ENCODE results near the gene TSPAN1. TPM values are rescaled to one million over a fixed set of nuclear protein-coding genes. Genes with fewer than 3 reads are reported as not detected.

The TSPAN1 gene
- total RNA-seq, 1 donor, result 0.43 TPM

GRCh38 chr1:46184920-46185658 lies 10.2 kb downstream of the TSPAN1 start:
- DNase-seq (ENCODE audit: low read depth), result no peak
- no peak for TF ChIP-seq CTCF (IDR thresholded peaks at IDR 0.05; ENCODE audit: insufficient read depth, low read depth, low read length)
- no peak overlapping the region for H3K4me3 ChIP-seq (ENCODE audit: low read depth, low read length)

GRCh38 chr1:46186076-46186475 lies 11.2 kb downstream of the TSPAN1 start:
- DNase-seq (ENCODE audit: low read depth), result no peak
- TF ChIP-seq CTCF (IDR thresholded peaks at IDR 0.05; ENCODE audit: insufficient read depth, low read depth, low read length), result no peak
- no peak overlapping the region for H3K4me3 ChIP-seq (ENCODE audit: low read depth, low read length)

- DNase-seq (ENCODE audit: low read depth), result no peak
- TF ChIP-seq CTCF (IDR thresholded peaks at IDR 0.05; ENCODE audit: insufficient read depth, low read depth, low read length), result no peak
Observed at GRCh38 chr1:46187106-46187869, 12.4 kb downstream of the TSPAN1 start.

GRCh38 chr1:46188295-46189030 lies 13.6 kb downstream of the TSPAN1 start:
- TF ChIP-seq CTCF (IDR thresholded peaks at IDR 0.05; ENCODE audit: insufficient read depth, low read depth, low read length), result peak; percentile 2
- no peak for DNase-seq (ENCODE audit: low read depth)
- no peak overlapping the region for H3K4me3 ChIP-seq (ENCODE audit: low read depth, low read length)

More at GRCh38 chr1:46187106-46187869, 12.4 kb downstream of the TSPAN1 start:
- H3K4me3 ChIP-seq (ENCODE audit: low read depth, low read length), result no peak overlapping the region

GRCh38 chr1:46190539-46190938 lies 15.7 kb downstream of the TSPAN1 start:
- TF ChIP-seq CTCF (IDR thresholded peaks at IDR 0.05; ENCODE audit: insufficient read depth, low read depth, low read length), result no peak
- no peak overlapping the region for H3K4me3 ChIP-seq (ENCODE audit: low read depth, low read length)
- no peak for DNase-seq (ENCODE audit: low read depth)

- H3K4me3 ChIP-seq (ENCODE audit: low read depth, low read length), result no peak overlapping the region
- DNase-seq (ENCODE audit: low read depth), result no peak
- TF ChIP-seq CTCF (IDR thresholded peaks at IDR 0.05; ENCODE audit: insufficient read depth, low read depth, low read length), result no peak
Observed at GRCh38 chr1:46191033-46191701, 16.3 kb downstream of the TSPAN1 start.
